Neuronal stem cell (in vitro differentiated cells): ENCODE data around the gene TCTN2.

Experiments used
- DNase-seq: peaks from one replicate; pipeline ENCODE4 v3.0.0-alpha.2; 2013; ENCODE audit warnings: low spot score
- H2AFZ ChIP-seq: one replicate; pipeline ENCODE4 v1.6.1; 2013; ENCODE audit warnings: mild to moderate bottlenecking, low read length, inconsistent platforms
- H2AK5ac ChIP-seq: 2 replicates; pipeline ENCODE4 v1.6.1; 2013; ENCODE audit warnings: low read depth, mild to moderate bottlenecking, inconsistent platforms, low read length, moderate library complexity, mixed read lengths
- H2BK120ac ChIP-seq: 2 replicates; pipeline ENCODE4 v1.6.1; 2013; ENCODE audit warnings: low read depth, mild to moderate bottlenecking, inconsistent platforms, low read length, moderate library complexity, mixed read lengths
- H2BK12ac ChIP-seq: one replicate; pipeline ENCODE4 v1.6.1; 2013; ENCODE audit warnings: low read length, inconsistent platforms
- H2BK15ac ChIP-seq: 2 replicates; pipeline ENCODE4 v1.6.1; 2013; ENCODE audit warnings: mild to moderate bottlenecking, low read length, inconsistent platforms, mixed read lengths
- H2BK5ac ChIP-seq: one replicate; pipeline ENCODE4 v1.6.1; 2013; ENCODE audit warnings: inconsistent platforms, mild to moderate bottlenecking, low read length, moderate library complexity
- H3K14ac ChIP-seq: one replicate; pipeline ENCODE4 v1.6.1; 2013; ENCODE audit warnings: low read length, inconsistent platforms
- H3K18ac ChIP-seq: 2 replicates; pipeline ENCODE4 v1.6.1; 2013; ENCODE audit warnings: low read length, inconsistent platforms
- H3K23ac ChIP-seq: 2 replicates; pipeline ENCODE4 v1.6.1; 2013; ENCODE audit warnings: low read depth, mild to moderate bottlenecking, mixed read lengths, low read length, inconsistent platforms; ENCODE audit not compliant: poor library complexity
- H3K27ac ChIP-seq: replicated peaks from 3 replicates; pipeline ENCODE4 v1.5.1; 2013; ENCODE audit warnings: low read length, inconsistent platforms
- H3K27me3 ChIP-seq, 3 experiments: 2 replicates each; pipeline ENCODE4 v1.6.1; 2013; ENCODE audit warnings: low read length in 3 of 3, mild to moderate bottlenecking in 2 of 3, inconsistent platforms in 1 of 3, low read depth in 1 of 3, mixed read lengths in 1 of 3, moderate library complexity in 1 of 3; ENCODE audit not compliant: control insufficient read depth in 3 of 3, insufficient read depth in 3 of 3
- H3K36me3 ChIP-seq, 2 donors: replicated peaks in 1 of 2; 2 replicates each; pipeline ENCODE4 v1.6.1; 2013; ENCODE audit warnings: low read length in 2 of 2; ENCODE audit not compliant: control insufficient read depth in 2 of 2, insufficient read depth in 2 of 2
- H3K4ac ChIP-seq: 2 replicates; pipeline ENCODE4 v1.6.1; 2013; ENCODE audit warnings: inconsistent platforms, mild to moderate bottlenecking, low read length, moderate library complexity
- H3K4me1 ChIP-seq, 2 donors: 1 replicate in 1 of 2; 2 replicates in 1 of 2; pipeline ENCODE4 v1.6.1; 2013; ENCODE audit warnings: low read length in 2 of 2, low read depth in 1 of 2; ENCODE audit not compliant: control insufficient read depth in 2 of 2, insufficient read depth in 1 of 2
- H3K4me2 ChIP-seq: one replicate; pipeline ENCODE4 v1.6.1; 2013; ENCODE audit warnings: mild to moderate bottlenecking, low read length, inconsistent platforms; ENCODE audit not compliant: insufficient read depth, poor library complexity, severe bottlenecking
- H3K4me3 ChIP-seq, 2 donors: 2 replicates each; pipeline ENCODE4 v1.5.1; 2013; ENCODE audit warnings: low read length in 2 of 2, mild to moderate bottlenecking in 2 of 2, inconsistent platforms in 1 of 2, moderate library complexity in 1 of 2
- H3K79me1 ChIP-seq: one replicate; pipeline ENCODE4 v1.6.1; 2013; ENCODE audit warnings: low read depth, mild to moderate bottlenecking, inconsistent platforms, low read length, moderate library complexity
- H3K9ac ChIP-seq: one replicate; pipeline ENCODE4 v1.6.1; 2013; ENCODE audit warnings: mild to moderate bottlenecking, low read depth, low read length, inconsistent platforms; ENCODE audit not compliant: poor library complexity
- H3K9me3 ChIP-seq, 2 donors: replicated peaks in 1 of 2; 2 replicates each; pipeline versions ENCODE3 to v1.6.1; 2013; ENCODE audit warnings: low read length in 2 of 2, mild to moderate bottlenecking in 2 of 2, inconsistent platforms in 1 of 2, low read depth in 1 of 2, mixed read lengths in 1 of 2, moderate library complexity in 1 of 2; ENCODE audit not compliant: control insufficient read depth in 2 of 2, insufficient read depth in 1 of 2
- H4K8ac ChIP-seq: one replicate; pipeline ENCODE4 v1.6.1; 2013; ENCODE audit warnings: low read depth, mild to moderate bottlenecking, inconsistent platforms, low read length, moderate library complexity
- H4K91ac ChIP-seq: one replicate; pipeline ENCODE4 v1.6.1; 2013; ENCODE audit warnings: low read length, low read depth, mild to moderate bottlenecking, inconsistent platforms; ENCODE audit not compliant: poor library complexity
- WGBS, 2 donors: extraction: QIAGEN DNeasy Blood & Tissue Kit; methylation state at CpG; one replicate each; pipeline ENCODE4 v1.1.7; 2013; ENCODE audit warnings: missing lambda C conversion rate in 2 of 2, mixed read lengths in 1 of 2; ENCODE audit not compliant: insufficient read length in 2 of 2, insufficient replicate concordance in 1 of 2; ENCODE audit errors: extremely low coverage in 2 of 2; 5-methylcytosine and 5-hydroxymethylcytosine counted together

Gene TCTN2

DNA sequence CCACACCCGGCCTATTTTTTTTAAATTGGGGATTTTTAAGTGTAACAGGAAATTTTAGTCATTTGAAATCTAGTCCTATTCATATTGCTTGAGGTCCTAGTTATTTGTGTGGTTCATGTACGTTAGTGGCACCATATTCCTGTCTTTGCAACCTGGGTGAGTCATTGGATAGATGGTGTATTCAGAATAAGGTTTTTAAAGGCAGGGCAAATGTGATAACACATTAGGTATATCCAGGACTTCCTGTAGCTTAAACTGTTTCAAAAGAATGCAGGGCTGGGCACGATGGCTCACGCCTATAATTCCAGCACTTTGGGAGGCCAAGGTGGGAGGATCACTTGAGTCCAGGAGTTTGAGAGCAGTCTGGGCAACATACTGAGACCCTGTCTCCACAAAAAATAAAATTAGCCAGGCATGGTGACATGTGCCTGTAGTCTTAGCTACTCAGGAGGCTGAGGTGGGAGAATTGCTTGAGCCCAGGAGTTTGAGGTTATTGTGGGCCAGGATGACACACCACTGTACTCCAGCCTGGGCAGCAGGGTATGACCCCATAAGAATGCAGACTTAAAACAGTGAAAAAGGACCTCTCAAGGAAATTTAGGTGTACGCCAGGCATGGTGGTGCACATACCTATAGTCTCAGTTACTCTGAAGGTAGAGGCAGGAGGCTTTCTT is 49.4 kb downstream of the TCTN2 start:
- Histone ChIP-seq H3K27me3 (no peaks in the 10 kb centered on the region), H3K4me1 (no peaks in the 10 kb centered on the region), H3K36me3 (peaks cover 8 to 77% of the 10 kb centered on the region in 2 donors), H3K23ac (no peak overlapping the region), H4K91ac (no peak overlapping the region), H2BK5ac (no peak overlapping the region), H4K8ac (no peak overlapping the region), H3K4me3 (no peak overlapping the region), H3K9ac (no peak overlapping the region), H2BK15ac (no peak overlapping the region), H3K27ac (no peak overlapping the region), H2AK5ac (no peak overlapping the region), H2BK120ac (no peak overlapping the region), H3K9me3 (no peaks in the 10 kb centered on the region), H2BK12ac (no peak overlapping the region), H3K79me1 (peaks cover 2% of the 10 kb centered on the region), H3K4me2 (no peak overlapping the region), H2AFZ (no peak overlapping the region), H3K14ac (no peak overlapping the region), H3K4ac (no peak overlapping the region), H3K18ac (no peak overlapping the region)
- no CpG with 5 or more reads among the region's 5 CpGs for WGBS, 2 donors
- no peak for DNase-seq

DNA sequence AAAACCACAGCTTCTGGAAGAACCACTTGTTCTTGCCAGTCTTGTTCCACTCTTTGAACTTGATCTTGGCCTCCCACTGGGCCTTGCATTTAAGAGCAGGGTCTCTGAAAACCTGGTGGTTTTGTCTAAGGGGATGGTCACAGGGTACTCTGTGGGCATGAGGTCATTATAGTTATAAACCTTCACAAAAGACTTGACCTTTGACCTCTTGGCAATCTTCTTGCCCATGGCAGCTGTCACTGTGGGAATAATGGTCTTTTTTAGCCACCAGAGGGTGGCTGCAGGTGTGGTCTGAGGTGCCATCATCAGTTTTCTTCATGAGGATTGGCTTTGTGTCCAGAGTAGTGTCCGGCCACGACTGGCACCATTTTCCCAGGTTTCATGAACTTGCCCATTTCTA is 50.3 kb downstream of the TCTN2 start:
- Histone ChIP-seq H4K91ac (no peak overlapping the region), H2BK5ac (no peak overlapping the region), H3K14ac (no peak overlapping the region), H3K36me3 (peaks cover 11 to 85% of the 10 kb centered on the region in 2 donors), H2AFZ (no peak overlapping the region), H2BK120ac (no peak overlapping the region), H3K4me2 (no peak overlapping the region), H2AK5ac (no peak overlapping the region), H3K27me3 (no peaks in the 10 kb centered on the region), H2BK15ac (no peak overlapping the region), H3K79me1 (peaks cover 2% of the 10 kb centered on the region), H2BK12ac (no peak overlapping the region), H3K9ac (no peak overlapping the region), H3K9me3 (no peaks in the 10 kb centered on the region), H3K4me1 (no peaks in the 10 kb centered on the region), H3K27ac (no peak overlapping the region), H3K4me3 (no peak overlapping the region), H4K8ac (no peak overlapping the region), H3K4ac (no peak overlapping the region), H3K23ac (no peak overlapping the region), H3K18ac (no peak overlapping the region)
- WGBS, 2 donors: no CpG with 5 or more reads among the region's 2 CpGs
- DNase-seq: no peak

DNA sequence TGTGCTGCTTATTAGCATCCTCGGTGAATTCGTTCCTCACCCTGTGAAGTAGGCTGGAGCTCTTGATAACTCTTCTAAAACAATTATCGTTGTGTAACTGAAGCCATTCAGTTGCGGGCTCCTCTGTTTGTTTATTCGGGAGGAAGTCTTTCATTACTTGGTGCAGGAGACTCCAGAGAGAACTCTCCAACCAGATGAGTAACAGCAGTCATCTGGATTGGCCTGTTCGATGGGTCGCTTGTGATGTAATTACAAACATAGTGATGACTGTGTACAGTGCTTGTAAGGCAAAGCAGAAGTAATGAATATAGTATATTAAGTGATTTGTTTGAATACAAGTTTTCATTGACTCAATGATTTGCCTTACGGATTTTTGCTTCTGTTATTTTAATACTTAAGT is 52.1 kb downstream of the TCTN2 start:
- H3K79me1 ChIP-seq: no peaks in the 10 kb centered on the region
- H2AFZ ChIP-seq: no peak overlapping the region
- no peak for DNase-seq
- H2BK15ac ChIP-seq: no peak overlapping the region
- no CpG with 5 or more reads among the region's 8 CpGs for WGBS, 2 donors
- H3K18ac ChIP-seq: no peak overlapping the region
- no peak overlapping the region for H2AK5ac ChIP-seq
- H2BK5ac ChIP-seq: no peak overlapping the region
- no peak overlapping the region for H4K91ac ChIP-seq
- no peak overlapping the region for H2BK120ac ChIP-seq
- no peak overlapping the region for H3K23ac ChIP-seq
- no peak overlapping the region for H3K27ac ChIP-seq
- no peak overlapping the region for H3K4ac ChIP-seq
- H2BK12ac ChIP-seq: no peak overlapping the region
- no peaks in the 10 kb centered on the region for H3K4me1 ChIP-seq
- H3K4me3 ChIP-seq: no peak overlapping the region
- H3K27me3 ChIP-seq: no peaks in the 10 kb centered on the region
- H3K14ac ChIP-seq: no peak overlapping the region
- H3K4me2 ChIP-seq: no peak overlapping the region
- H3K9me3 ChIP-seq: no peaks in the 10 kb centered on the region
- no peak overlapping the region for H3K9ac ChIP-seq
- H4K8ac ChIP-seq: no peak overlapping the region
- peaks cover 17 to 96% of the 10 kb centered on the region in 2 donors for H3K36me3 ChIP-seq

DNA sequence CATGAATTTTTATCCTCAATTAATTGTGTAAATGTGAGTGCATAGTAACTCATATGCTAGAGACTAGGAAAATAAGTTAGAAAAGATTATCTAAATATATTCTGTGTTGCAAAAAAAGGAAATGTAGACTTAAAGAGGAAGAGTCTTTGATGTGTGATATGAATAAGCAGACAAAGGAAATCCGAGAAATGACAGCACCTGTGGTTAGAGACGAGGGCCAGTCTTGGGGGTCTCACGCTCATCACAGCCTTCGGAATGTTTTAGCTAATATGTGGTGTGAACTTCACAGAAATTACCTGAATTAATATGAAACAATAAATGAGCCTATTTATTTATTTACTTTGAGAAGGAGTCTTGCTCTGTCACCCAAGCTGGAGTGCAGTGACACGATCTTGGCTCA is 52.9 kb downstream of the TCTN2 start:
- Histone ChIP-seq H2BK15ac (no peak overlapping the region), H3K18ac (no peak overlapping the region), H3K9ac (no peak overlapping the region), H2BK12ac (no peak overlapping the region), H3K9me3 (no peaks in the 10 kb centered on the region), H4K8ac (no peak overlapping the region), H4K91ac (no peak overlapping the region), H2BK120ac (no peak overlapping the region), H3K23ac (no peak overlapping the region), H3K4me3 (no peak overlapping the region), H3K4me2 (no peak overlapping the region), H2AK5ac (no peak overlapping the region), H3K27ac (no peak overlapping the region), H3K14ac (no peak overlapping the region), H3K36me3 (peaks cover 22 to 96% of the 10 kb centered on the region in 2 donors), H3K79me1 (no peaks in the 10 kb centered on the region), H2AFZ (no peak overlapping the region), H3K4me1 (no peaks in the 10 kb centered on the region), H3K27me3 (no peaks in the 10 kb centered on the region), H2BK5ac (no peak overlapping the region), H3K4ac (no peak overlapping the region)
- no peak for DNase-seq
- no CpG with 5 or more reads among the region's 5 CpGs for WGBS, 2 donors
